ENCODE measurements around the gene DNAJC10.

DNA sequence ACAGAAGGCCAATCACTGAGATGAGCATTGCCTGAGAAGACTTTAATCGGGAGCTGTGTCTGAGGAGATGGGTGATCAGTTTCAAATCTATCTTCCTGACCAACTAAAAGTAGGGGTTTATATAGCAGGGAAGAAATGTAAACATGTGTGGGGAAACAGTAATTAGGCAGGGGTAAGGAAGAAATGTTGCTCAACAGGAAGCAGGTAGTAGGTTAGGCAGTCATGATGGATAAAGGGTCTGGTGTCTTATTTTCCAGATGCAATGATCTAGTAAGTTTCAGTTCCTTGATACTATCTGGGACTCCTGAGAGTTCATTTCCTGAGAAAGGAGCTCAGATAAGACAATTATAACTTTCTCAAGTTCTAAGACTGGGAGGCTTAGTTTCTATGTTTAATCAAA is 33.8 kb upstream of the DNAJC10 start:
- TF ChIP-seq, protein P1, sequence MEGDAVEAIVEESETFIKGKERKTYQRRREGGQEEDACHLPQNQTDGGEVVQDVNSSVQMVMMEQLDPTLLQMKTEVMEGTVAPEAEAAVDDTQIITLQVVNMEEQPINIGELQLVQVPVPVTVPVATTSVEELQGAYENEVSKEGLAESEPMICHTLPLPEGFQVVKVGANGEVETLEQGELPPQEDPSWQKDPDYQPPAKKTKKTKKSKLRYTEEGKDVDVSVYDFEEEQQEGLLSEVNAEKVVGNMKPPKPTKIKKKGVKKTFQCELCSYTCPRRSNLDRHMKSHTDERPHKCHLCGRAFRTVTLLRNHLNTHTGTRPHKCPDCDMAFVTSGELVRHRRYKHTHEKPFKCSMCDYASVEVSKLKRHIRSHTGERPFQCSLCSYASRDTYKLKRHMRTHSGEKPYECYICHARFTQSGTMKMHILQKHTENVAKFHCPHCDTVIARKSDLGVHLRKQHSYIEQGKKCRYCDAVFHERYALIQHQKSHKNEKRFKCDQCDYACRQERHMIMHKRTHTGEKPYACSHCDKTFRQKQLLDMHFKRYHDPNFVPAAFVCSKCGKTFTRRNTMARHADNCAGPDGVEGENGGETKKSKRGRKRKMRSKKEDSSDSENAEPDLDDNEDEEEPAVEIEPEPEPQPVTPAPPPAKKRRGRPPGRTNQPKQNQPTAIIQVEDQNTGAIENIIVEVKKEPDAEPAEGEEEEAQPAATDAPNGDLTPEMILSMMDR (IDR thresholded peaks at IDR 0.05) = no peak
- no peak for TF ChIP-seq POLR2AphosphoS5 (IDR thresholded peaks at IDR 0.05)

Data from prostate gland (tissue), 2 donors.